GM12874 (cell line): ENCODE measurements around the gene CCDC146.

Source experiments
- TF ChIP-seq, protein P1 (sequence below): IDR thresholded peaks from 2 replicates; pipeline ENCODE4 v1.5.1; 2011; ENCODE audit warnings: low read depth, mild to moderate bottlenecking, control low read depth, low read length, moderate library complexity; ENCODE audit not compliant: insufficient read depth

Gene CCDC146

GRCh38 chr7:77338883-77339629, 216.6 kb downstream of the CCDC146 start:
- TF ChIP-seq, protein P1, sequence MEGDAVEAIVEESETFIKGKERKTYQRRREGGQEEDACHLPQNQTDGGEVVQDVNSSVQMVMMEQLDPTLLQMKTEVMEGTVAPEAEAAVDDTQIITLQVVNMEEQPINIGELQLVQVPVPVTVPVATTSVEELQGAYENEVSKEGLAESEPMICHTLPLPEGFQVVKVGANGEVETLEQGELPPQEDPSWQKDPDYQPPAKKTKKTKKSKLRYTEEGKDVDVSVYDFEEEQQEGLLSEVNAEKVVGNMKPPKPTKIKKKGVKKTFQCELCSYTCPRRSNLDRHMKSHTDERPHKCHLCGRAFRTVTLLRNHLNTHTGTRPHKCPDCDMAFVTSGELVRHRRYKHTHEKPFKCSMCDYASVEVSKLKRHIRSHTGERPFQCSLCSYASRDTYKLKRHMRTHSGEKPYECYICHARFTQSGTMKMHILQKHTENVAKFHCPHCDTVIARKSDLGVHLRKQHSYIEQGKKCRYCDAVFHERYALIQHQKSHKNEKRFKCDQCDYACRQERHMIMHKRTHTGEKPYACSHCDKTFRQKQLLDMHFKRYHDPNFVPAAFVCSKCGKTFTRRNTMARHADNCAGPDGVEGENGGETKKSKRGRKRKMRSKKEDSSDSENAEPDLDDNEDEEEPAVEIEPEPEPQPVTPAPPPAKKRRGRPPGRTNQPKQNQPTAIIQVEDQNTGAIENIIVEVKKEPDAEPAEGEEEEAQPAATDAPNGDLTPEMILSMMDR = no peak

DNA sequence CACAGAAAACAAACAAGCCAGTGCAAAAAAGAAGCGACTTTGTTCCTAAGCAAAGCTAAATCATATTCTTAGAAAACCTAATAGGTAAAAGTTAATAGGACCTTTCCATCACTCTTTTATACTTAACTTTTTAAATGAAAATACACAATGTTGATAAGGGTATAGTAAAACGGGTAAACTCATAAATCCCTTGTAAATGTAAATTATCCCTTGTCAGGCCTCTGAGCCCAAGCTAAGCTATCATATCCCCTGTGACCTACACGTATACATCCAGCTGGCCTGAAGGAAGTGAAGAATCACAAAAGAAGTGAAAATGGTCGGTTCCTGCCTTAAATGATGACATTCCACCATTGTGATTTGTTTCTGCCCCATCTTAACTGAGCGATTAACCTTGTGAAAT, 217.3 kb downstream of the CCDC146 start:
- TF ChIP-seq, protein P1 = no peak
